GM23248 (cell line): Measurements from ENCODE around the gene CCL17.

Experiments
- EZH2 ChIP-seq: fragments of 200-600 bp; sonication (generic); IDR thresholded peaks from 2 replicates; pipeline ENCODE4 v1.6.1; 2018; ENCODE audit warnings: antibody characterized with exemption, mild to moderate bottlenecking; ENCODE audit not compliant: insufficient read depth, poor library complexity, severe bottlenecking
- EZH2phosphoT487 ChIP-seq: fragments of 200-600 bp; sonication (generic); IDR thresholded peaks from 2 replicates; pipeline ENCODE4 v1.6.1; 2018; ENCODE audit warnings: antibody characterized with exemption, moderate library complexity, mild to moderate bottlenecking, low read depth; ENCODE audit not compliant: insufficient read depth

DNA sequence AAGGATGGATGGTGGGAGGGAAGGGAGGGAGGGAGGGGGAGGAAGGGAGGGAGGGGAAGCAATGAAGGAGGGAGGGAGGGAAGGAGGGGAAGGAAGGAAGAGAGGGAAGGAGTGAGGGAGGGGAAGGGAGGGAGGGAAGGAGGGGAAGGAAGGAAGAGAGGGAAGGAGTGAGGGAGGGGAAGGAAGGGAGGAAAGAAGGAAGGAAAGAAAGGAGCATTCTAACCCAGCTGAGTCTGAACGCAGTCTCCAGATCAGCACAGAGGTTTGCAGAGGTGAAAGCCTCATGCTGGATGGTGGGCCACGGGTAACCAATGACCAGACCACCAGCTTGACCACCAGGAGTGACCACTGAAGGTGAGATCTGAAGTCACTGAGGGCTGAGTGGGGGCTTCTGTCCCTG is 18.6 kb downstream of the CCL17 start:
- TF ChIP-seq EZH2, result no peak
- TF ChIP-seq EZH2phosphoT487, result no peak
